GM21717 (cell line): ENCODE data around the gene TTC39A.

Source experiments
- ATAC-seq: cut with Tn5 transposase; IDR thresholded peaks from one replicate; pipeline ENCODE4 v1.9.1; 2021; ENCODE audit warnings: mild to moderate bottlenecking, moderate library complexity; ENCODE audit not compliant: unreplicated experiment

Gene TTC39A

DNA sequence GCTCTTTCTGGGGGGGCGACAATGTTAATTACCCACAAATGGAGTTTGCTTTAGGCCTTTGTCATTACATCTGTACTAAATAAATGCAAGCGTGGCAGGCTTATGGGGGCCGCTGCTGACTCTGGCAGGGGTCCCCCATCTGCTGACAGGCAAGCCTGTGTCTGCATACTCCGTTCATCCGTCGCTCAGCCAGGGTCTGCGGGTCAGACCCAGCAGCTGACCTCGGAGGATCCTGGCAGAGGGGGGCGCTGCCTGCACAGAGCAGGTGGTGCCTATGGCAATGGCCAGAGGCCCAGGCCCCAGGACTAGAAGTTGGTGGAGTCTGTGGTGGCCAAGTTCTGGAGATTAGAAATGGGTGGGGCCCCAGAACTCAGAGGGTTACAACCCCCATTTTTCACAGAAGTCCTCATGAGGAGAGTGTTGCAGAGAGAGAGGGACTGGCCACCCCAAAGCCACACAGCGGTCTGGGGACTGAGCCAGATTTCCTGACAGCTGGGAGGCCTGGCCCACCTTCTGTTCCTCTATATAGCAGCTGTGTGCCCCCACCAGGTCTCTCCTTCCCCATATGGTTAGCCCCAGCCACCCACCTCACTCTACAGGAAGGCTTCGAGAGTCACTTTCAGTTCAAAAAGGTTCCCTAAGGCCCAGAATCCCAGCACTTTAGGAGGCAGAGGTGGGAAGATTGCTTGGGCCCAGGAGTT is 31.0 kb downstream of the TTC39A start:
- ATAC-seq: no peak

DNA sequence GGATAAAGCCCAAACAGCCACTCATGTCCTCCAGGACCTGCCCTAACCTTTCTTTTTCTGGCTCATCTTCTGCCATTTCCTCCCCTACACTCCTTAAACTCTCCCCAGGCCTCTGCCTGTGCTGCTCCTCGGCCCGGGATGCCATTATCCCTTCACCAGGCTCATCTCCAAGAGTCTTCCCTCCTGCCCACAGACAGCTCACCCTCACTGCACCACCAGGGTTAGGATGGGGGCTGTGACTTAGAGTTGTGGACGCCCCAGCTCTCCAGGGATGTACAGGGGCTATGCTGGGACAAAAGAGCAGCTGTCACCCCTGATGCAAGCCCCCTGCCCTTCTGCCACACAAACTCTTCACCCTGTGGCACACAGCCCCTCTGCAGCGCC is 32.0 kb downstream of the TTC39A start:
- no peak for ATAC-seq

DNA sequence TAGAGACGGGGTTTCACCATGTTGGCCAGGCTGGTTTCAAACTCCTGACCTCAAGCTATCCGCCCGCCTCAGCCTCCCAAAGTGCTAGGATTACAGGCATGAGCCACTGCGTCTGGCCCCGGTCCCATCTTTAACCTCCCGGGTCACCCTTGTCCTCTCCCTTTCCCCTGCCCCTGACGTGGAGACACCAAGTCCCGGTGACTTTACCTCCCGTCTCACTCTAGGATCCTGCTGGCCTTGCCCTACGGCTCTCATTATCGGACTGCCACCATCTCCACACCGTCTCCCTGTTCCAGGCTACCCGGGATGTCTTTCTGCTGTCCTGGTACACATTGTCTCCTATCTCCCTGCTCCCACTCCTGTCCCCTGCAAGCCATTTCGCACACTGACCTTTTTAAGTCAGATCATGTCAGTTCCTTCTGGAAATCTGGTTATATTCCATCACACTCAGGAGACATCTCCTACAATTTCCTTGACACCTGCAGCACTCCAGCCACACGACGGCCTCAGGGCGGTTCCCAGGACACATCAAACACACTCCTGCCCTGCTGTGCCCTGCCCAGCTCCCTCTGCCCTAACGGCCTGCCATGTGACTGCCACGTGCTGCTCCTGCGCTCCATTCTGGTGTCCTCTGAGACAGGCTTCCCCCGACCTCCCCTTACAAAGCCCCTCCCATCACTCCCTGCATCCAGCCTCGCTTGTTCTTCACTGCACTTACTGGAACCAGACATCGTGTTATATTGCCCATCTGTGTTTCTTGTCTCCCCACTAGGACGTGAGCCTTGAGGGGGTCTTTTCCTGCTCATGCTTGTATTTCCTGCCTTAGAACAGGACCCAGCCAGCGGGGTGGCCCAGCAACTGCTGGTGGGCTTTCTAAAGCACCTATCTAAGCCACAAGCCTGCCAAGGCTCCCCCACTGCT is 32.7 kb downstream of the TTC39A start:
- ATAC-seq: no peak

DNA sequence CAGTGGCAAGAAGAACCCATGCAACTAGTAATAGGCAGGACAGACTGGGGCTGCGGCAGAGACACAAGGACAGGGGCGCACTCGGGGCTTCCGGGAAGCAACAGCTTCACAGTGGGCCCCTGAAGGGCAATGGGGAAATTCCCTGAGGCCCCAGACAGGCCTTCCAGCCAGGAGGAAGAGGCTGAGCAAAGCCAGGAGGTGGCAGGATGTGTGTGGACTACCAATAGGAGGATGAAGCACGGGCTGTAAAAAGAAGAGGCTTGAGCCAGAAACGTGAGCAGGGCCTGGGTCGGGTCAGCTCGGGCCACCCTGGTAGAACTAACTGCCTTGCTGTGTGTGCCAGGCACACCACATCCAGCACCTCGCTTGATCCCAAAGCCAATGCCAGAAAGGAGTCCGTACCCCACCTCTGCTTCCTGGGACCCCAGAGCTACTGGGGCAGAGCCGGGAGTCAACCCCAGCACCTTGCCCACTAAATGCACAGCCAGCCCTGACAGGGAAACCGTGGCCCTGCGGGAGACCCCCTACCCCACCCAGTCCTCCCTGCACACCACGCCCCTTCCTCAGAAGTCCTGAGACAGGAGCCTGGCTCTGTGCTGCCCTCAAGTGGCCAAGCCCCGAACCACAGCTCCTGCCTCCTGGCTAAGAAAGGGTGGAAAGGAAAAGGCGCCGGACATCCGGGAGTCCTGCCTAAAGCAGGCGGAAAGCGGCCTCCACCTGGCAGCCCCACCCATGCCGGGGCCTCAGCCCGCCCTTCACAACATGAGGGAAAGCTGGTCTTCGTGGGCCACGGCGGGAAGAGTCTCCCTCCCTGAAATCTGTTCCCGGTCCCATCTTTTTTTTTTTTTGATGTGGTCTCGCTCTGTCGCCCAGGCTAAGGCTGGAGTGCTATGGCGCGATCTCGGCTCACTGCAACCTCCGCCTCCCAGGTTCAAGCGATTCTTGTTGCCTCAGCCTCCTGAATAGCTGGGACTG is 33.7 kb downstream of the TTC39A start:
- ATAC-seq: no peak

DNA sequence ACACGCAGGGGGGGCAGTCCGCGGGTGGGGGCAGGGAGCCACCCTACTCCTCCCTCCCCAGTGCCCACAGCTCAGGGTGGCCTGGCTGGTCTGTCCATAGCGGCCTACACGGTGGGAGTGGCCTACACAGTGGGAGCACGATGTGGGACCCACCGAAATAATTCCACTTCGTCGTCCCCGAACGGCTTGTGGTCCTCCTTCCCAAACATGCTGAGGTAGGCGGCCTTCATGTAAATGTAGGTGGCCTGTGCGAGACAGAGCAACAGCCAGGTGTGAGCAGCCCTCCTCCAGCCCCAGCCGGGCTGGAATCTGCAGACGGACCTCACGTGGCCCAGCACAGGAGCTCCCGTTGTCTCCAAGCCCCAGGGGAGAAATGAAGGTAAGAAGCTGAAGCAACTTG is 34.4 kb downstream of the TTC39A start:
- ATAC-seq: no peak

DNA sequence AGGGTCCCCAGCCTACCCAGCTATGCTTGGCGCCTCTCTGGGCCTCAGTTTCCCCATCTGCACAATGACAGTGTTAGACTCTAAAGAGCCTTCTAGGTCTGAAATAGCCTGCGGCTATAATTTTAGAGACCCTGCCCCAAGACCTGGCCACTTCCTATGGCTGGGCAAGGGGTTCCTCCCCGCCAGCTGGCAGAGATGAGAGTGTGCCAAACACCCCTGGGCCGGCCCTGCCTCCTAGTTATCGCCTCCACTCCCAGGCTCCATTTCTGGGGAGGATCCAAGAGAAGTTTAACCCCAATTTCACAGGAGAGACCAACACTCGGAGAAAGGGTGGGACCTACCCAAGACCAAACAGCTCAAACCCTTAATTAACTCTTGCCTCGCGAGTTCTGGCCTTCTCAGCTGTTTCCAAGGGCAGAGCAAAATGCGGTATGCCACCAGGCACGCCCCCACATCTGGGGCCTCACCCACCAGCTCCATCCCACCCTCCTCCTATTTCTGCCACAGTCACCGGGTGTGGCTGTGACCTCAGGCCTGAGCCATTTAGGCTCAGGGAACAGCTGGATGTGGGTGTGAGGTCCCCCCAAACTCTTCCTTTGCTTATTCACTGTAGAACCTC is 35.7 kb downstream of the TTC39A start:
- ATAC-seq: no peak

DNA sequence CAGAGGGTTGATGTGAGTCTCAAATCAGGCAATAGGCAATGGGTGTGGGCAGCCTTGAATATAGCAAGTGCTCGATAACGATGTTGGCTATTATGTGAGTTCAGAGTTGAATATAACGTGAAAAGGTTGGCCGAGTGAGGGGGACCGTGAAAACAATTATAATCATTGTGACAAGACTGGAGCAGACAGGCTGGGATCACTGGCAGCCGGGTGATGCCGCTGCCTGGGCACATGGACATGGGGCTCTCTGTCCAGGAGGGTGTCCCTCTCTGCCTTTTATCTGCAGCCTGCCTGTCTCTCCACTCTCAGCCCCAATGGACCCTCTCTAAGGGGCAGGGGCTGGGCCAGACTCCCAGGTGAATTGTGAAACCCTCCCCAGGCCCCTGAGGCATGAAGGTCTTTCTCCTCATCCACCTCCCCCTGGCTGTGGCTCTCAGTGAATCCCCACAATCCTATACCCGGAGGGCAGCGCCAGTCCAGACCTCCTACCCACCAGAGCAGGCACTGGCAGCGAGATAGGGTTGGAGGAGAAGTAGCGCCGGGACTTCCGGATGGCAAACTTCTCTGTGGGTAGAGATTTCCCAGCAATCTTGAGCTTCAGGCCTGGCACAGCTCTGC is 36.4 kb downstream of the TTC39A start:
- no peak for ATAC-seq

DNA sequence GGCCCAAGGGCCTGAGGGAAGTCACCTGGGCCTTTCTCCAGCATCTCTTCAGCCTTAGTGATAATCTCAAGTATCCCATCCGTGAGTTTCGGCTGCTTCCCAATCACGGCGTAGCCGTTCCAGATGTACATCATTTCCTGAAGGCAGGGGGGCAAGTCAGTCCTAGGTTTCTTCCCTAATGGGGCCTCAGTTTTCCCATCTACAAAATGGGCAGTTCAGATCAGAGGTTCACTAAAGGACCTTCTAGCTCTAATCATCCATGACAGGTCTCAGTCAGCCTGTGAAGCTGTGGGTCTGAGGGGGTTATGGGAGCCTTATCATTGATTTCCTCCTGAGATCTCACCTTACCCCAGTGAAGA is 39.9 kb downstream of the TTC39A start:
- ATAC-seq: no peak

DNA sequence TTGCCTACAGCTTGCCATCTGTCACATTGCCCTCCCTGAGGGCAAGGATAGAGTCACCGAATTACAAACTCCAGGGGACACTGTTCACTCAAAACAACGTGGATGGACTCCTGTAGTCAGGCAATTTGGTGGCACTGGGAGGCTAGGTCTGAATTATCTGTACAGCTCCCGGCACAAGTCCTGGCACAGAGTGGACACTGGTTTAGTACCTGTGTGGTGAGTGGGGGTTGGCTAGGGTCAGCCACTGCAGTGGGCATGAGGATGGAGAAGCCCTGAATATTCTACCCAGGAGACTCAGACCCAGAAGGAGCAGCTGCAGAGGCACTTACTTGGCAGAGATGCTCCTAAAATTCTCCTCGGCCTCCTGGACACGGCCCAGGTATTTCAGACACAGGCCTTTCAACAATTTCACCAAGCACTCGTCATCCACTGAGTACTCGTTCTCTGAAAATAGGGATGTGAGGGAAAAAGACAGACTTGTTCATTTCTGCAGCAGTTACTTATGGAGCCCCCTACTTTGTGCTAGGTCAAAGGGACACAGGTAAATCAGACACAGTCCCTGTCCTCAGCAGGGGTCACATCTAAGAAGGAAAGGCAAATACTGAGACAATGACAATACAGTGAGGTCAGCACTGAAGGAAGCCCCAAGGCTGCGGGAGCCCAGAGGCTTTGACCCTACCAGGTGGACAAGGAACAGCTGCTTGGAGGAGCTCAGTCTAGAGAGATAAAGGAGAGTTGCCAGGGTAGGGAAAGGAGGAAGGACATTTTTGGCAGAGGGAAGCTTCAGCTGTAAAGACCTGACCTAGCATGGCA is 40.5 kb downstream of the TTC39A start:
- ATAC-seq: no peak

DNA sequence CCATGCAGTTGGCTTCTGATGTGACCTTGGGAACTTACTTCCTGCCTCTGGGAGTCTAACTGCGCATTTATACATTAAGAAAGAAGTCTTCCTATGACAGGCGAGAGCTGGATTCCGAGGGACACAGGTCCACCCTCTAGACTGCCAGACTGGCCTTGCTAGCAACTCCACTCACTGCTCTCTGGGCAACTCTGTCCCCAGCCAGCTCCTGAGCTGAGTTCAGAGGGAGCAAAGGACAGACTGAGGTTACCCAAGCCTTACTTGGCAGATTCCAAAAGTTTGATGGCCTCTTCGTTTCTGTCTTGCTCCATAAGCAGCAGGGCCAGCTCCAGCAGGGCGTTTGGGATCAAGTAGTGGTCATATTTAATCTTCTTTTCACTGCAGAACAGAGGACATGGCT is 41.8 kb downstream of the TTC39A start:
- no peak for ATAC-seq

DNA sequence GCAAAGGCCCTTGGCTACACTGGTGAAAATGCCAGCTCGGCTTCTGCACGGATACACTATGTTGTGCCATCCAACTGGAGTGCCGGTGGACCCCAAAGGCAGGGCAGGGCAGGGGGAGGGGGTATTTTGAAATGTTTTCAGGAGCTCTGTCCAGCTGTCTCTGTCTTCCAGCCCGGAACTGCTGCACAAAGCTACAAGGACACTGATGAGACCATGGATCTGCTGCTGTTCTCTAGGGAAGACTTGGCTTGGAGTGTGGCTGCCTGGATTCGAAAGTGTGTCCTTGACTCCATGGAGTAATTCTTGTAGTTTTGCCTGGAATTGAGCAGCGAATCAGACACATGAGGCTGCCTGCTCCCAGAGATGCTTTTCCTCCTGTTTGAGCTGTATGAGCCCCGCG is 42.4 kb downstream of the TTC39A start:
- ATAC-seq: no peak

DNA sequence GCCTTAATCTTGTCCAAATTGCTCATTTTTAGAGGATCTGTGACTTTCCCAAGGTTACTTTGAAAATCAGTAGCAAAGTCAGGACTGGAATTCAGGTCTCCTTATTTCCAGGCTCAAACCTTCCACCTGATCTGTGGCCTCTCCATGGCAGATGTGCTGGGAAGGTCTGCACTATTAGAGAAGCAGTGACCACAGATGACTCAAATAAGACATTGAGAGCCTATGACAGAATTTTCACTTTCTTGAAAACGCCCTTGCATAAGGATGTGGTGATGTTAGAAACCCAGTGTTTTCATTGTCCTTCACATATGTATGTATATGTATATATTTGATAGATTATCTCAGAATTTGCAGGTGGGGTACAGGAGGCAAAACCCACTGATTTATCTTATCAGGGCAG is 45.3 kb downstream of the TTC39A start:
- peak; percentile 86 for ATAC-seq

DNA sequence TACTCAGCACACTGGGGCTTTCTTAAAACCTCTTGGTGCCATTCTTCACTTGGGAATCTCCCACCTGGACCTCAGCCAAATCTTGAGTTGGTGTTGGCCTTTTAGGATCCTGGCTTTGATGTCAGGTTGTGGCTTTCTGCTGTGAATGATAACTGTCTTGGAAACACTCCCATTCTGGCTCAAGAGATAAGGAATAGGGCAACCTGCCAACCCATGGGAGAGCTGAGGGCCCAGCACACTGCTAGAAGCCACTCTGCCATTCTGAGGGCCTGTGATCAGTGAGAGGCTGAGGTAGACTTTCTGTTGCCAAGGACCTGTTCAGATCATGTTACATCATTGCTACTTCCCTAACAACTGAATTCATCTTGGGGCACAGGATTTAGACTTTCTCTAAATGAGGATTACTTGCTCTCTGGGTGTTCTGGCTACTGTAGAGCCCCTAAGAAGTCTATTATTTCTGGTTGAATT is 45.8 kb downstream of the TTC39A start:
- ATAC-seq: peak; percentile 54

DNA sequence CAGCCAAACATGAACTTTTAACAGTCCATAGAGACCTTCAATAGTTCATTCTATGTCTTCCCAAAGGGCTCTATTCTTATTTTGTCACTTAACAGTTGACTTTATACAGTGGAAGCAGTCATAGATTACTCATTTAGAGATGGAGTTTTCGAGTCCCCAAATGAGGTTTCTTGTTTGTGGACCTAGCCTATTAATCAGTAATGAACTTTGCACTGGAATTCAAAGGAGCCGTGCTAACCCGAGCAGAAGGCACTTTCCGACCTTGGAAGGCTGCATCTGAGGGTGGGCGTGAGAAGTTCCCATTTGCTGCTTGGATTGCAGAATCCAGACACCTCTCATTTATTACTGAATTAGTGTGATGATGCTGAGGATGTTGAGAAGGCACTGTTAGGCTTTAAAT is 46.4 kb downstream of the TTC39A start:
- ATAC-seq: no peak

DNA sequence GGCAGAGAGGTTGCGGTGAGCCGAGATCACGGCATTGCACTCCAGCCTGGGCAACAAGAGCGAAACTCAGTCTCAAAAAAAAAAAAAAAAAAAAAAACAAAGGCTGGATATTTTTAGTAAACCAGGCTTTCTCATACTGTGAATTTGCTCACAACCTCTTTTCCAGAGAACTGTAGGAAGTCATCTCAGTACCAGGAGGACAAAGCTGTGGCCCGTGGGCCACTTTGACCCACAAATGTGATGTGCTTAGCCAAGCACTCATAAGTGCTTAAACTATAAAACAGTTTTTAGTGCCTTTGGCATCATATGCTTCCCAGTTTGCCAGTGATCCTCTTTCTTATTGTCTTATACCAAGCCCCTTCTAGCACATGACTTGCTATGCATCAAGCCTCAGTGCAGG is 47.8 kb downstream of the TTC39A start:
- no peak for ATAC-seq

DNA sequence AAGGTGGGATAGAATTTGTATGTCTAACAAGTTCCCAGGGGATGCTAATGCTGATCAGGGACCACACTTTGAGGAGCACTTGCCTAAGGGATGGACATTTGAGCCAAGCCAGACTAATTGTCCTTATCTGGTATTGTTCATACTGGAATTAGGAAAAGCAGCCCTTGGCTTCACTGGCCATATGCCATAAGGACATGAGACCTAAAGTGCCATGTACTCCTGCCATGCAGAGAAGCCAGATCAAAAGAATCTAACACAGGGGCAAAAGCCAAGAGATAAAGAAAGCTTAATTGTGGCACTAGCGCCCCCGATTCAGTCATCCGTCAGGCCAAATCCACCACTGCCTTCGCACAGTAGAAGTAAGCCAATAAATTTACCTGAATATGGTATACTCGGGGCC is 48.6 kb downstream of the TTC39A start:
- no peak for ATAC-seq

DNA sequence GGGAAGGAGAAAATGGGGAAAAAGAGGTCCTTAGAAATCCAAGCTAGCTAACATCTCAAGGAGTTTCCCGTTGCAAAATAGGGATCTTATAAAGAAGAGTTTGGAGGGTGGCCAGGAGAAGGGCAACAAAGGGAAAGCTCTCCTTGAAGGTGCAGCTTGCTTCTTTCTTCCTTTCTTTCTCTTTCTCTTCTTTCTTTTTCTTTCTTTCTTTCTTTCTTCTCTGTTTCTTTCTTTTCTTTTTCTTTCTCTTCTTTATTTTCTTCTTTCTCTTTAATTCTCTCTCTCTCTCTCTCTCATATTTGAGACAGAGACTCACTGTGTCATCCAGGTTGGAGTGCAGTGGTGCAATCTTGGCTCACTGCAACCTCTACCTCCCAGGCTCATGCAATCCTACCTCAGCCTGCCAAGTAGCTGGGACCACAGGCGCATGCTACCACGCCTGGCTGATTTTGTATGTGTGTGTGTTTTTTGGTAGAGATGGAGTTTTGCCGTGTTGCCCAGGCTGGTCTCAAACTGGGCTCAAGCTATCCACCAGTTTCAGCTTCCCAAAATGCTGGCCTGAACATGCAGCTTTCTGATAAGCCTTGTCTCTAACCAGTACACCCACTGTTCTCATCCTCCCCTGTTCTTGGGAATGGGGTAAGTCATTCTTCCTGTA is 49.9 kb downstream of the TTC39A start:
- ATAC-seq: no peak

DNA sequence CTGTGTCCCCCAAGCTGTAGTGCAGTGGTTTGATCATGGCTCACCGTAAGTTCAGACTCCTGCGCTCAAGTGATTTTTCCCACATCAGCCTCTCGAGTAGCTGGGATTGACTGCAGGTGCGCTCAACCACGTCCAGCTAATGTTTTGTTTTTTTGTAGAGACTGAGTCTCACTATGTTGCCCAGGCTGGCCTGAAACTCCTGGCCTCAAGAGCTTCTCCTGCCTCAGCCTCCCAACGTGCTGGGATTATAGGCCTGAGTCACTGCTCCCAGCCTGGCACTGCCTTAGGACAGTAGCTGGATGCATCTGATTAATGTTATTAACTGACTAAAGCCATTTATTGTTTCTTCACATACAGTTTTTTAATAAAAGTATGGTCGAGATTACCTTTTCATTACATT is 54.1 kb downstream of the TTC39A start:
- ATAC-seq: no peak

DNA sequence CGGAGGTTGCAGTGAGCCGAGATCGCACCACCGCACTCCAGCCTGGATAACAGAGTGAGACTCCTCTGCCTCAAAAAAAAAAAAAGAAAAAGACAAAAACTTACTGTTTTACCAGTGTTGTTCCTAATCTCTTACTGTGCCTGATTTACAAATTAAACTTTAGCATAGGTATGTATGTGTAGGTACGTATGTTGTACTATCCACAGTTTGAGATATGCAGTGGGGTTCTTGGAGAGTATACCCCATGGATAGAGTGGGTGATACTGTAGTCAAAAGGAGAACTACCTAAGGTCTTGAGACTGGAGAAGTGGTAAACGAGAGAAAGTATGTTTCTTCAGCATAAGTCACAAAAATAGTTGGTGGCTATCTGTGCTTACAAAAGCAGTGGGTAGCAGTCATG is 55.7 kb downstream of the TTC39A start:
- ATAC-seq: no peak
